HG03342 (cell line): Measurements from ENCODE around the gene CCR2.
"Not testable (repeated sequence)": the region's sequence is repeated elsewhere in the genome, so short reads cannot be mapped to it uniquely, and the experiment has no call there.

Source experiments
- ATAC-seq: cut with Tn5 transposase; IDR thresholded peaks from one replicate; pipeline ENCODE4 v1.9.1; 2021; ENCODE audit warnings: mild to moderate bottlenecking, moderate library complexity; ENCODE audit not compliant: unreplicated experiment

CCR2 gene

DNA sequence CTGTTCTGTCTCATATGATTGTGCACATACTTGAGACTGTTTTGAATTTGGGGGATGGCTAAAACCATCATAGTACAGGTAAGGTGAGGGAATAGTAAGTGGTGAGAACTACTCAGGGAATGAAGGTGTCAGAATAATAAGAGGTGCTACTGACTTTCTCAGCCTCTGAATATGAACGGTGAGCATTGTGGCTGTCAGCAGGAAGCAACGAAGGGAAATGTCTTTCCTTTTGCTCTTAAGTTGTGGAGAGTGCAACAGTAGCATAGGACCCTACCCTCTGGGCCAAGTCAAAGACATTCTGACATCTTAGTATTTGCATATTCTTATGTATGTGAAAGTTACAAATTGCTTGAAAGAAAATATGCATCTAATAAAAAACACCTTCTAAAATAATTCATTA, 21.9 kb downstream of the CCR2 start:
- no peak for ATAC-seq

DNA sequence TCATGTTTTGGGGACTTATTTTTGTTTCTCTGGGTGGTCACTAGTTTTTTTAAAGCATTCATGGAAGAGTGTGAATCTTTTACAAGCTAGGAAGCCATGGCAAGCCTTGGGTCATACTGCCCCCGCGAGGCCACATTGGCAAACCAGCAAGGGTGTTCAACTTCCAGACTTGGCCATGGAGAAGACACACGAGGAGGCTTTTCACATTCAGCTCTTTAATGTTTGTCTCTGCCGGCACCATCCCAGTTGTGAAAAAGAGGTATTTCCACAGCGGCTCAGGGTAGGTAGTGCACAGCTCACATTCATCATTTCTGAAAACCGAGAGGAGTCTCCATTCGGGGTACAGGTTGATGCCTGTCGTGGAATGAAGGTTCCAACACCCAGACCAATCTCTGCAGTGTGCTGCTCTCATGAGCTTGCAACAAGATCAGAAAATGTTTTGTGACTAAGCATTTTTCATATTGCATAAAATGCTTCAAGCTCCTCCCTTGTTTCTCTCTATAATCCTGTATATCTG, 24.6 kb downstream of the CCR2 start:
- ATAC-seq = no peak

DNA sequence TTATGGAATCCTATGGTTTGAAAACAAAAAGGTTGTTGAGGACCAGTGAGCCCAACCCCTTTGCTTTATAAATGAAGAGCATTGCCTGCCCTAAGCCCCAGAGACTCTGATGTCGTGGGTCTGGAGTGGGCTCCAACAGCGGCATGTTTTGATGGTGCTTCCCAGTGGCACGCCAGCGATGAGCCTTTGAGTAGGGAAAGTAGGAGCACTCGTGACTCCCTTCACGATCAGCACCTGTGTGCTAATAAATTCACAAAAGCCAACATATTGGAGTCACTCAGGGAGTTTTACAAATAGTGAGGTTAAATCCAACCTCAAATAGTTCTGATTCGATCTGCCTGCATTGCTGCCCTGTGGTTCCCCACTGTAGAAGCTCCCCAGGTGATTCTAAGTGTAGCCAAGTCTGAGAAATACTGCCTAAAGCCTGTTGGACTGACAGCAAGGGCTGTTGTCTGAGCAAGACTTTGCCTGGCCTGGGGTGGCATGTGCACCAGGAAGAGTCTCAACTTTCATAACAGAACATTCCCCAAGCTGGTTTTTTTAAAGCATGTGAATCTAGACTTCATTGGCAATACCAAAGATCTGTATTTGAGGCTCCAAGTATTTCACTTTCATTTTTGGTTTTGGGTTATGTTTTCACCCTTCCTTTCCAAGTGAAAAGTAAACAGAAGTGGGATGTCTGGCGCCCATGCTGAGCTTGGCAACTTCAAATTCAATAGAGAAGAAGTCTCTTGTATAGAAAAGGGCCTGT, 26.7 kb downstream of the CCR2 start:
- no peak for ATAC-seq

DNA sequence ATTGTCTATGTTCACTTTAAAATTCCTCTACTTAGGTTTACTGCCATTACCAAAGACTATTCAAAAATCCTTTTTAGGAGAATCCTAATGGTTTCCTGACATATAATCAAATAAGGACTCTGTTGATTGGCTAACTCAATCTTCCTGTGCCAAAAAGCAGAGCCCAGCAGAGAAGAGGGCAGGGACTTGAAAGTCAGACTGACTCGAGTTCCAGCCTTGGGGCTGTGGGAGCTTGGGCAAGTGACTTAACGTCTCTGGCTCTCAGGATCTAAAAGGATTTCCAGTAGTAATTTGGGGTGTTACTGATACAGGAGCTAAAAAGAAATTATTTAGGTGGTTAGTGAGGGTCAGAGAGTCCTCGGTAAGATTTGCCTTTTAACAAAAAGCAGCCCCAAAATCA, 27.7 kb downstream of the CCR2 start:
- ATAC-seq = no peak

DNA sequence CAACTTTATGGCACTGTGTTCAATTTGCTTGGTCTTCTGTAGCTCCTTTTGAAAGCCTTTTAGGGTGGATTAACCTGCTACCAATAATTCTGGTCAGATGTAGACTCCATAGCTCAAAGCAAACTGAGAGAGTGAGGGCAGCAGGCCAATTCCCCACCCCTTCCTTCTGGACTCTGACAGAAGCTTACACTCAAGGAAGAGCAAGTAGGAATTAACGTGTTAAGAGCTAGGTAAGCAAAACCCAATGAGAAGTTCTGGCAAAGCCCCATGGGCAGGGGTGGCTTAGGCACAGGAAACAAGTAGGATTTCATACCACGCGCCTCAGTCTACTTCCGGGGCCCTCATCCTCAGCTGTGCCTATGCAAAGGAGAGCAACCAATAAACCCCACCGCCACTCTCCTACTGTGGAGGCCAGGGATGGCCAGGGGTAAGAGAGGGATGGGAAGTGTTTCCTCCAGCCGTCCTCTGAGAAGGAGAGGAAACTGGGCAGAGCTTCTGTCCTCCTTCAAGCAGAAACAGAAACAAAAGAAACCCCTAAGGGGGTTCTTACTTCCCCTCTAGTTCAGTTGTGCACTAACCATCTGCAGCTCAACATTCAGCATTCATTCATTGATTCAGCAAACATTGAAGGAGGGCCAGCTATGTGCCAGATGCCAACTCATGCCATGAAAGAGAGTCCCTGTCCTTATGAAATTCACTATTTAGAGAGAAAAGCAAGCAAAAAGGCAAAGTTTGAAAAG, 29.5 kb downstream of the CCR2 start:
- no peak for ATAC-seq

DNA sequence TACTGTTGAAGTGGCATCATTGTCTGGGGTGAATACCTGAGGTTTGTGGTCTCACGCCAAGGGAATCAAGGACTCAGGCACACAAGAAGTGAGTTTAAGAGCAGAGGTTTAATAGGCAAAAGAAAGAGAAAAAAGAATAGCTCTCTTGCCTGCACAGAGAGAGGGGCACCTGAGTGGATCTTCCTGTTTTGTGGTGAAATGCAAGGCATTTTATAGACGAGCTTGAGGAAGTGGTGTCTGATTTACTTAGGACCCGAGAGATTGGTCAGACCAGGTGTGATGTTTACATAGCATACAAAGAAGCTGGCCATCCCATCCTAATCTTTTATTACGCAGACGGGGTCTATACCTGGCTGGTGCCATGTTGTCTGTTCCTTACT, 30.0 kb downstream of the CCR2 start:
- no peak for ATAC-seq

DNA sequence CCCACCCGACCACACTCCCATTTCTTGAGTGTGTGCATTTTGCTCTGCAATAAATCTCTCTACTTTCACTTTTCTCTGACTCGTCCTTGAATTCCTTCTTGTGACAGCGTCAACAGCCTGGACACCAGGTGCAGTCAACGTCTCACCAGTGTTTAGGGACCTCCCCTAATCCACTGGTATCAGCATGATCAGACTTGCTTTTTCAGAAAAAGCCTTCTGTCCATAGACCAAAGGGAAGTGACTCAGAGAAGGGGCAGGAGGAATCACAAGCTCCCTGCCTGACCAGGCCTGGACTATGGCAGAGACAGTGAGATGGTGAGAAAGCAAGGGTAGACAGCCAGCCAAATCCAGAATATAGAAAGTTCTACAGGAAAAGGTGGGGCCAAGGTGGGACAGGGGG, 32.3 kb downstream of the CCR2 start:
- ATAC-seq = no peak

DNA sequence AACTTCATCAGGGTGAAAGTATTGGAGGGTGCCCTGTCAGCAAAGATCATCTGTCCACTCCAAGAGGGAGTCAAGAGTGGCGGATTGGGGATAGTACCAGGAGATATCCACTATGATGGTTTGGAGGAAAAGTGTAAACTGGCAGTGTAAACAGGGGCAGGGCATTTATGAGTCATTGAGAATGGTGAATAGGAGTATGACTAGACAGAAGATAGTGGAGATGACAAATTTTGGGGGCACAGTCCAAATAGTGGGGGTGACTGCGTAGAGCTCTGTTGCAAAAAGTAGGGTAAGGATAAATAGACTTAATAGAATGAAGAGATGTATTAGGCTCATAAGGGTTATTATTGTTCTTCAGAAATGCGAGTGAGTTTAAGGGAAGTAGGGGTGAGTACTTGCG, 34.9 kb downstream of the CCR2 start:
- not testable (repeated sequence) for ATAC-seq

DNA sequence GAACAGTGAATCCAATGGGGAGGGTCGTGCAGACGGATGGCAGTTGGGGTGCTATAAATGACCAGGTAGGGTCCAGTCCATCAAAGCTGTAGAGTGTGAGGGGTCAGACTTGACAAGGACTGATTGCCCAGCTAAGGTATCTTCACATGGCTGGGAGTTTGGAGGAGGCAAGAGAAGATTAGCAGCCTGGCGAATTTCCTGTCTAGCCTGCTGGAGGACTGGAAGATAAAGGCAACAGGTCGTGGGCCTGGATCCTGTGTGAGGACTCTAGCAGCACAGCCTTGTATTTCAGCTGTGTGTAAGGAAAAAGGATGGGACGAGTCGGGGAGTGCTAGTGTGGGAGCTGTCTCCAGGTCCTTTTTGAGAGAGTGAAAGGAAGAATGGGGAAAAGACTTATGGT, 35.4 kb downstream of the CCR2 start:
- no peak for ATAC-seq

DNA sequence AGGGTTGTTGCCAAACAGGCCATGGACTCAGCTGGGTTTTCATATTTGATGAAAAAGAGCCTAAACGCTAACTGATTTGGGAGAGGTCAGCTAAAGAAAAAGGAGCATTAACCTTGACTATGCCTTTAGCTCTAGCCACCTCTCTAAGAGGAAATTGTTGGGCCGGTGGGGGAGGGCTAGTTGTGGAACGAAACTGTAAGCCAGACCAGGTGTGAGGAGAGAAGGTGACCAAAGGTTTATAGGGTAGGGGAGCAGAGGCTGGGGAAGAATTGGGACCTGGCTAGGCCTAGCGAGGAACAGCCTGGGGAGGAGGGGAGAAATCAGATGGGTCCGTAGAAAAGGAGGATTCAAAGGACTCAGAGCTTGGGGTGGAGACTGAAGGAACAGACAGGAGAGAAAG, 37.6 kb downstream of the CCR2 start:
- not testable (repeated sequence) for ATAC-seq

DNA sequence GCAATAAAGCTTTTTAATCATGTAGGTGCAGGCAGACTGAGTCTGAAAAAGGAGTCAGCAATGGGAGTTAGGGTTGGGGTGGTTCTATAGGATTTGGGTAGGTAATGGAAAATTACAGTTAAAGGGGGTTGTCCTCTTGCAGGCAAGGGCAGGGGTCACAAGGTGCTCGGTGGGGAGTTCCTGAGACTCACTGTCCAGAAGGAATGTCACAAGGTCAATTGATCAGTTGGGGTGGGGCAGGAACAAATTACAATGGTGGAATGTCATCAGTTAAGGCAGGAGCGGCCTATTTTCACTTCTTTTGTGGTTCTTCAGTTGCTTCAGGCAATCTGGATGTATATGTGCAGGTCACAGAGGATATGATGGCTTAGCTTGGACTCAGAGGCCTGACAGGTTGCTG, 39.1 kb downstream of the CCR2 start:
- ATAC-seq = no peak

DNA sequence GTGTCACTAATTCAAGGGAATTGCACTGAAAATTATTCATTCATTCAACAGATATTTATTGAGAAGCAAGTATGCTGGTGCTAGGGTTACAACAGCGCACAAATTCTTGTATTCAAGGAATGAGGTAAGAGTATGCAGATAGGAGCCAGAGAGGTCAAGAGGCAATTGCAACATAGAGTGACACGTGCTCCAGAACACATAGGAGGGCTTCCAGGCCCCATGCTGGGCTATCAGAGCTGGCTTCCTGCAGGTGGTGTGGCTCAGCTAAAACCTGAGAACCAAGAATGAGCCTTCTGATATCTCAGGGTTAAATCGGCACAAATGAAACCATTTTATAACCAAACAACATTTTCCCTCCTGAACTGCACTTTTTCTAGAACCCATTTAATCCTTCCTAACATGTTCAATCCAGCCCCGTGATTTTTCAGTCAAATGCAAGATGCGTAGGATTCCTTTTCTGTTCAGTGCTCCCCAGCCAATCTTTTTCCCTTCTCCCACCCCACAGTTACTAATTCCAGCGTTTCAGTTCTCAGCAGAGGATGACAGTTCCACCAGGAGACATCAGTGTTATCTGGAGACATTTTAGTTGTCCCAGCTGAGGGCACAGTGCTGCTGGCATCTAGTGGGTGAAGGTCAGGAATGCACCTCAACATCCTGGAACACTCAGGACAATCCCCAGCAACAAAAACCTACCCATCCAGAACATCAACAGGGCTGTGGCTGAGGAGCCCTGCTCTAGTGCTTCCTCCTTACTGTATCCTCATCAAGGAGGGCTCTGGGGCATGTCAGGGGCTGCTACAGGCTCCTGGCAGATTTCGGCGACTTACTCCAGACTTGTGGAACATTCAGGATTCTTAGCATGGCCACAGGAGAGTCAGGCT, 39.9 kb downstream of the CCR2 start:
- ATAC-seq = no peak

DNA sequence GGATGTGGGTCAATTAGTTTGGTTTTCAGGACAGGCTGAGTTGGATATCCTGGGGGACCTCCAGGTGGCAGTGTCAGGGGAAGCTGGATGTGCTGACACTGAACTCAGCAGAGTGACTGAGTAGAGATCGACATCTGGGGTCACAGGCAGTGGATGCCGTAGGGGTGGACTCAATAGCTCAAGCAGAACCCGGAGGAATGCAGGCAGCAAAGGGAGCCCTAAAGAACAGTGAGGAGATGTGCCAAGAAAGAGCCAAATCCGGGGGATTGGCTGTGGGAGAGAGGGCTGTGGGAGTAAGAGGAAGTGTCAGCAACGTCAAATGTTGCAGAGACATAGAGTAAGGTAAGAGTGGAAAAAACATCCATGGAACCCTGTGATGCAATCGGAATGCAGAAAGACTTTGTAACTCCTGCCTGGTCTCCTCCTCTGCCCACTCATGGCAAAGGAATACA, 41.3 kb downstream of the CCR2 start:
- no peak for ATAC-seq

DNA sequence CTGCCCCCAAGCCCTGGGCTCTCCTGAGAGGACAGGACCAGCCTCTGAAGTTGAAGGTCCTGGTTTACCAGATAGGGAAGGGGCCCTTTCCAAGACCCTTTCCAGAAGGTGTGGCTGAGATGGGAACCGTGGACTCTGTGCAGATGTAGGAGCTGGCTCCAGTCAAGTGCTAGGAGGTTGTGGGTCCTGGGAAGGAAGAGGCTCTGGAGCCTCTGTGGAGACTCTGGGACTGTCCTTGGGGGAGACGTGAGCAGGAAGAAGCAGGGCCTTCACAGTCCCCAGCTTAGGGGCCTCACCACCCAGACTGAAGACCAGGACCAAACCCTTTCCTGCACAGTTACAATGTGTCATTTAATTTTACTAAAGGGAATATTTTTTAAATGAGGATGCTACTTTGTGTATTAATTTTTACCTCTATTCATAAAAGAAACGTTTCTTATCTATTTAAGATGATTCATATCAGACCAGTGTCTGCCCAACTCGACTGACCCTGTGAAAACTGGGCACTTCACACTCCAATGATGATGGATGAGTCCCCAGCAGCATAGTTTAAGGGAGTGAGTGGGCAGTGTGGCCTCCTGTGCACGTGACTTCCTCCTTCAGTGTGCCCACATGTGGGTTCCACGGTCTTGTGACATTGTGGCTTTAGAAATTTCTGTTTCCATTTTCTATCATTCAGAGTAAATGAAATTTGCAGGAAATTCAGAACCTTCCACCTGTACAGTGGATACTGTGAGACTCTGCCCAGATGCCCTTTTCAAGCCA, 42.0 kb downstream of the CCR2 start:
- no peak for ATAC-seq

DNA sequence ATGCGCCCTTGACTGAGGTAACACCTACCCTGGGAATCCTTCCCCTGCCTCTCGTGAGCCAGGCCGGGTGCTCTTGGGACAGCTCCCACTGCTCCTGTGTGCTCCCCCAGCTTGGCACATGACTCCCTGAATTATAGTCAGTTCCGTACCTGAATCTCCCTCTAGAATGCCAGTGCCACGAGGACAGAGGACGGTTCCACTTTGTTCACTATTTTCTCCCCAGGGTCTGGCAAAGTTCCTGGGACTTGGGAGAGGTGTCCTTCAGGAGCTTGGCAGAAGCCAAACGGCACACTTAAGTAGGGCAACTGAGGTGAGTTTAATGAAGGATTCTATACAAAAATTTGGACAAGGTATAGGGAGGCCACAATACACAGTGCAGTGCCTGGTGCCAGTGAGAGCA, 43.2 kb downstream of the CCR2 start:
- no peak for ATAC-seq

DNA sequence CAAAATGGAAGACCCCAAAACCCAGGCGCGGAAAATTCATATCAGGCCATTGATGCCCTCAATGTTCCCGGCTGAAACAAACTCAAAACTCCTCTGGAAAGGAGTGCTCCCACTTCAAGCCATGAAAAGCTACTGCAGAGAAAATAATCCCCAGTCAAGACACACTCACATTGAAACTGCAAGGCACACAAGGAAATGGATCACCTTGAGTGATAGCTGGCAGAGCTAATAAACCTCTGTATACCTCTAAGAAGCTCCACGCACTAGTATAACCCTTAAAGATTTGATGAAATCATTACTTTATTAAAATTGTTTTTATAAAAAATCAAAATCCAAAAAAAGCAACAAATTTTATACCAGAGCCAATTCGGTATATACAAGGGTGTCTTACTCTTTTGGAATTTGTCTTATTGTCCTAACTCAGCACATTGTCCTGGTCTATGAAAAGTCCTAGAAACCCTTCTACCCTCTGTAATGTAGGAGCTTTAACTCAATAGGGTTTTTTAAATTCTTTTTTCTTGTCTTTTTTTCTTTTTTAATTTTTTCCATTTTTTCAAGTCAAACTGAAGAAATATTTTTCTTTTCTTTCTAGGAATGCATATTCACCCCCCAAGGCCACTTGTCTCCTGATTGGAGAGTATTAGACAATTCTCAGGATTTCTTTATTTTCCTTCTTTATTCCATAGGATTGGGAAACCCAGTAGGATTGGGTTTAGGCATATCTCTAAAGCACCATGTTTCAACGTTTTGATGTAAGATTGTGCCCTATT, 44.5 kb downstream of the CCR2 start:
- ATAC-seq = no peak

DNA sequence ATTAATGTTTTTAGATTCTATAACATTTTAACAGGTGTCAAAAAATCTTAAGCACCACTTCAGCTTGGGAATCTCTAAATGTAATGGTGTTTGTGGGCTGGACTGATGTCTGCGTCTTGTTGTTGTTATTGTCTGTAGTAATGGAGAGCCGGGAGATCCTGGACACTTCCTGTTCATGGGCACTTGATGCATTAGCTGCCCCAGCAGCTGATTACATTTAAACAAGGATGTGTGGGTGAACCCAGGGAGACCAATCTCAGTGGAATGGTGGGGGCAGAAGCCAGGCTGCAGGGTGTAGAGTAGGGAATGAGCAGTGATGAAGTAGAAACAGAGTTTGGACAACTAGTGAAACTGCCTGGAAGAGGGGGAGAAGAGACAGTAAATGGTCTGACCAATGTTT, 45.2 kb downstream of the CCR2 start:
- ATAC-seq = no peak

DNA sequence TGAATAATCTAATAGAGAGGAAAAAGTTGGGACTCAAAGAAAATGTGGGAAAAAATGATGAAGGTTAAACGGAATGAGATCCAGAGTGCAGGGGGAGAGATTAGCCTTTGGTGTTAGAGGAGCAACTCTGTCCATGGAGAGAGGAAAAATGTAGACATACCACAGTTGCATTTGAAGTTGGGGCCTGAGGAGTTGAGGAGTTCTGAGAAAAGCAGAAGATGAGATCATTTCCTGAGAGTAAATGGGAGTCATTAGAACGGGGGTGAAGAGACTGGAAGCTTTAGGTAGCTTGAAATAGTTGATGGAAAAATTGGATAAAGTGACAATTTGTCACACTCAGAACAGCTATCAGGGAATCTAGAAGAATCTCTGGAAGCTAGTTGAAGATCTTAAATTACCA, 45.6 kb downstream of the CCR2 start:
- ATAC-seq = no peak

DNA sequence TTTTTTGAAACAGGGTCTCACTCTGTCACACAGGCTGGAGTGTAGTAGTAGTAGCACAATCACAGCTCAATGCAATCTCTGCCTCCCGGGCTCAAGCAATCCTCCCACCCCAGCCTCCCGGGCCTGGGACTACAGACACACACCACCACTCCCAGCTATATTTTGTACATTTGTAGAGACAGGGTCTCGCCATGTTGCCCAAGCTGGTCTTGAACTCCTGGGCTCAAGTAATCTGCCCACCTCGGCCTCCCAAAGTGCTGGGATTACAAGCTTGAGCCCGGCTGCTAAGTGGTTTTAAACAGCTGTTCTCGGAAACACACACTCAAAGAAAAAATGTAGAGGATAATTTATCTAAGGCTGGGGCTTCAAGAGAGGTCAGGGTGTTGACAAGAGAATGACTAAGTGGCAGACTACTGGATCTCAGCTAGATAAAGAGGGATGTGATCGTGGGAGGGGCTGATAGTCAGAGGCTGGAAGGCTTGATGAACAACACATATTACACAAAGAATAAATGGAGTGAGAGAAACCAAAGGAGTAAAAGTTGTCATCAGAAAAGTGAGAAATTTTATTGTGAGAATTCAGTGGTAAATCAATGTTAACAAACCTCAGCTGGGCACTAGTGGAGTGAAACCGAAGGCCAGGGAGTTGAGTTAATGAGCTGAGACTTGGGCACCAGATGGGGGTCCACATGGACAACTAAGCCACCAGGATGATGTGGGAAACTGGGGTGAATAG, 46.3 kb downstream of the CCR2 start:
- no peak for ATAC-seq
